Fibroblast of pulmonary artery (primary cell): ENCODE measurements around the gene RASAL1.

ENCODE experiments used
- DNase-seq: peaks from one replicate; pipeline ENCODE4 v3.0.0-alpha.2; 2010; ENCODE audit warnings: low read depth
- H3K4me3 ChIP-seq: replicated peaks from 2 replicates; pipeline ENCODE4 v1.5.1; 2011; ENCODE audit warnings: low read depth, mild to moderate bottlenecking, control low read depth, low read length, moderate library complexity
- TF ChIP-seq, protein P1 (sequence below): IDR thresholded peaks from 2 replicates; pipeline ENCODE4 v1.5.1; 2011; ENCODE audit warnings: mild to moderate bottlenecking, control low read depth, low read length, inconsistent platforms; ENCODE audit errors: missing control alignments

Gene RASAL1

DNA sequence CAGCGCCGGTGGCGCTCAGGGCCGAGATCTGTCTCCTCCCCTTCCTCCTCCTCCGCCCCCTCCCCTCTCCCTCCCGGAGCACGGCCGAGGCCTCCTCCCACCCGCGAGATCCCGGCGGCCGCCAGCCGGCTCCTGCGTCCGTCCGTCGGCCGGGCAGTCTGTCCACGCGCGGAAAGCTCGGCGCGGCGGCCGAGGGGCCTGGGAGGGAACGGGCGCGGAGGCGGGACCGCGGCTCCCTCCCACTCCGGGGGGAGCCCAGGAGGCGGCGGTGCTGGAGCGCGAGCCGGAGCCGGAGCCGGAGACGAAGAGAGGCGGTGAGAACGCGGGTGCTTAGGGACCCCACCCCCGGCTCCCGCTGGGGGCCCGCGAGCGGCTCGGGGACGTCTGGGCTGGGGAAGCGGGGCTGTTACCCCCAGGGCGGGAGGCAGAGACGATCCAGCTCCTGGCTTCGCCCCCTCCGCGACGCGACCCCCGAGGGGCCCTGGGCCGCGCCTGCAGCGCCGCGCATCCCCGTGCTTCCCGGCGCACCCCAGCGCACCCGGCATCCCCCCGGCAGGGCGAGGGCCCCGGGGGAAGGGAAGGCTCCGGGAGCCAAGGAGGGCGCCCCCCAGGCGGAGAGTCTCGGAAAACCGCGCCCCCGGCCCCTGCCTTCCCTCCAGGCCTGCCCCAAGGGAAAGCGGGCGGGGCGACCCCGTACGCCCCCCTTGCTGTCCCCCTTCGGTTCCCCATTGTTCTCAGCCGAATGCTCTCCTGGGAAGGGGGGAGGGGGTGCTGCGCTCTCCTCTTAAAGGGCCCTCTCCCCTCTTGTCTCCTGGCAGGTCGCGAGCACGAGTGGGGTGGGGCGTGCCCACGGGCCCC lies 78.7 kb downstream of the RASAL1 start, which contains the start of gene DTX1:
Gene DTX1, plus strand, starts transcription at position 100 of the 858 bp plus-strand sequence. CDS start 1,463 bp downstream, outside the sequence.
- TF ChIP-seq, protein P1, sequence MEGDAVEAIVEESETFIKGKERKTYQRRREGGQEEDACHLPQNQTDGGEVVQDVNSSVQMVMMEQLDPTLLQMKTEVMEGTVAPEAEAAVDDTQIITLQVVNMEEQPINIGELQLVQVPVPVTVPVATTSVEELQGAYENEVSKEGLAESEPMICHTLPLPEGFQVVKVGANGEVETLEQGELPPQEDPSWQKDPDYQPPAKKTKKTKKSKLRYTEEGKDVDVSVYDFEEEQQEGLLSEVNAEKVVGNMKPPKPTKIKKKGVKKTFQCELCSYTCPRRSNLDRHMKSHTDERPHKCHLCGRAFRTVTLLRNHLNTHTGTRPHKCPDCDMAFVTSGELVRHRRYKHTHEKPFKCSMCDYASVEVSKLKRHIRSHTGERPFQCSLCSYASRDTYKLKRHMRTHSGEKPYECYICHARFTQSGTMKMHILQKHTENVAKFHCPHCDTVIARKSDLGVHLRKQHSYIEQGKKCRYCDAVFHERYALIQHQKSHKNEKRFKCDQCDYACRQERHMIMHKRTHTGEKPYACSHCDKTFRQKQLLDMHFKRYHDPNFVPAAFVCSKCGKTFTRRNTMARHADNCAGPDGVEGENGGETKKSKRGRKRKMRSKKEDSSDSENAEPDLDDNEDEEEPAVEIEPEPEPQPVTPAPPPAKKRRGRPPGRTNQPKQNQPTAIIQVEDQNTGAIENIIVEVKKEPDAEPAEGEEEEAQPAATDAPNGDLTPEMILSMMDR: no peak
- no peak for DNase-seq
- H3K4me3 ChIP-seq: peak within 1 kb of the TSS; percentile 42

- H3K4me3 ChIP-seq: peak overlapping the region; percentile 42
- TF ChIP-seq, protein P1: no peak
- DNase-seq: no peak
These were observed 79.3 kb downstream of the RASAL1 start for GRCh38 chr12:113056381-113056630.

GRCh38 chr12:113055594-113056380 lies 79.8 kb downstream of the RASAL1 start:
- TF ChIP-seq, protein P1: no peak
- no peak overlapping the region for H3K4me3 ChIP-seq
- no peak for DNase-seq

- no peak overlapping the region for H3K4me3 ChIP-seq
- DNase-seq: no peak
- TF ChIP-seq, protein P1: no peak
These were observed 80.5 kb downstream of the RASAL1 start for GRCh38 chr12:113054948-113055486.

DNA sequence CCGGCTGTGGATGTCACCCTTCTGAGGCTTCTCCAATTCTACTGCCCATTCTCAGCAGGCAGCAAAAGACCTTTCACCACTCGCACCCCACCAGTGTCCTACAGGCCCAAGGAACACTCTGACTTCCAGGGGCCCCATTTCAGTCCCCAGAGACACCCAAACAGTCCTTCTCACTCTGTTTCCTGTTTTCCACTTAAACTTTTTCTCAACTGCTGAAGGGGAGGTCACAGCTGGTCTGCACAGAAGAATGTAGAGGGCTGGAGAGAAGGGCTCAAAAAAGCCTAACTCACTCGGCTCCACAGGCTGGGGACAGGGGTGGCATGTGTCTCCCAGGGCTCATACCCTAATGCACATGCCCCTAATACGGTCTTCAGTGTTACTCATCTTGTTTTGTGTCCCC lies 83.2 kb downstream of the RASAL1 start:
- no peak overlapping the region for H3K4me3 ChIP-seq
- no peak for DNase-seq
- TF ChIP-seq, protein P1: no peak

GRCh38 chr12:113051759-113052158 lies 83.8 kb downstream of the RASAL1 start:
- TF ChIP-seq, protein P1: no peak
- no peak overlapping the region for H3K4me3 ChIP-seq
- no peak for DNase-seq
